Measurements from ENCODE around the gene TCFL5.

The TCFL5 gene

GRCh38 chr20:62892348-62893304 is 31.0 kb upstream of the TCFL5 start:
- Histone ChIP-seq H3K4me3 (ENCODE audit: low read depth, low read length) (no peak overlapping the region), H3K27ac (no peak overlapping the region), H2AFZ (no peak overlapping the region), H3K36me3 (ENCODE audit: control insufficient read depth, insufficient read depth, low read length) (no peaks in the 10 kb centered on the region), H3K4me1 (no peaks in the 10 kb centered on the region), H3K9me3 (ENCODE audit: control insufficient read depth, low read length) (no peaks in the 10 kb centered on the region), H3K9ac (no peak overlapping the region), H3K27me3 (ENCODE audit: control insufficient read depth, insufficient read depth, low read length) (no peaks in the 10 kb centered on the region), H3K4me2 (ENCODE audit: low read length) (no peak overlapping the region), H3K79me2 (peaks cover 2% of the 10 kb centered on the region)
- no peak for TF ChIP-seq CTCF (IDR thresholded peaks at IDR 0.05)

- Histone ChIP-seq H3K27ac (no peak overlapping the region), H3K9ac (no peak overlapping the region), H3K79me2 (peaks cover 2% of the 10 kb centered on the region), H3K27me3 (ENCODE audit: control insufficient read depth, insufficient read depth, low read length) (no peaks in the 10 kb centered on the region), H3K4me2 (ENCODE audit: low read length) (no peak overlapping the region), H3K4me3 (ENCODE audit: low read depth, low read length) (no peak overlapping the region), H3K4me1 (no peaks in the 10 kb centered on the region), H3K9me3 (ENCODE audit: control insufficient read depth, low read length) (no peaks in the 10 kb centered on the region), H3K36me3 (ENCODE audit: control insufficient read depth, insufficient read depth, low read length) (no peaks in the 10 kb centered on the region), H2AFZ (no peak overlapping the region)
- no peak for TF ChIP-seq CTCF (IDR thresholded peaks at IDR 0.05)
These were observed 29.5 kb upstream of the TCFL5 start for GRCh38 chr20:62891111-62891510.

GRCh38 chr20:62890444-62890843 is 28.8 kb upstream of the TCFL5 start:
- H3K27me3 ChIP-seq (ENCODE audit: control insufficient read depth, insufficient read depth, low read length), result no peaks in the 10 kb centered on the region
- H3K79me2 ChIP-seq, result peaks cover 2% of the 10 kb centered on the region
- no peaks in the 10 kb centered on the region for H3K4me1 ChIP-seq
- no peak overlapping the region for H3K9ac ChIP-seq
- no peak overlapping the region for H3K27ac ChIP-seq
- H3K9me3 ChIP-seq (ENCODE audit: control insufficient read depth, low read length), result no peaks in the 10 kb centered on the region
- no peak for TF ChIP-seq CTCF (IDR thresholded peaks at IDR 0.05)
- no peak overlapping the region for H2AFZ ChIP-seq
- no peak overlapping the region for H3K4me3 ChIP-seq (ENCODE audit: low read depth, low read length)
- H3K4me2 ChIP-seq (ENCODE audit: low read length), result no peak overlapping the region
- H3K36me3 ChIP-seq (ENCODE audit: control insufficient read depth, insufficient read depth, low read length), result no peaks in the 10 kb centered on the region

- Histone ChIP-seq H3K4me2 (ENCODE audit: low read length) (no peak overlapping the region), H3K9ac (no peak overlapping the region), H2AFZ (no peak overlapping the region), H3K9me3 (ENCODE audit: control insufficient read depth, low read length) (no peaks in the 10 kb centered on the region), H3K4me3 (ENCODE audit: low read depth, low read length) (no peak overlapping the region), H3K27ac (no peak overlapping the region), H3K4me1 (no peaks in the 10 kb centered on the region), H3K36me3 (ENCODE audit: control insufficient read depth, insufficient read depth, low read length) (no peaks in the 10 kb centered on the region), H3K27me3 (ENCODE audit: control insufficient read depth, insufficient read depth, low read length) (no peaks in the 10 kb centered on the region), H3K79me2 (peaks cover 2% of the 10 kb centered on the region)
- TF ChIP-seq CTCF (IDR thresholded peaks at IDR 0.05), result no peak
These were observed 28.2 kb upstream of the TCFL5 start for GRCh38 chr20:62889871-62890270.

GRCh38 chr20:62889411-62889810 is 27.8 kb upstream of the TCFL5 start:
- Histone ChIP-seq H2AFZ (no peak overlapping the region), H3K9me3 (ENCODE audit: control insufficient read depth, low read length) (no peaks in the 10 kb centered on the region), H3K4me1 (no peaks in the 10 kb centered on the region), H3K4me3 (ENCODE audit: low read depth, low read length) (no peak overlapping the region), H3K9ac (no peak overlapping the region), H3K36me3 (ENCODE audit: control insufficient read depth, insufficient read depth, low read length) (no peaks in the 10 kb centered on the region), H3K79me2 (peaks cover 2% of the 10 kb centered on the region), H3K27ac (no peak overlapping the region), H3K4me2 (ENCODE audit: low read length) (no peak overlapping the region), H3K27me3 (ENCODE audit: control insufficient read depth, insufficient read depth, low read length) (no peaks in the 10 kb centered on the region)
- TF ChIP-seq CTCF (IDR thresholded peaks at IDR 0.05), result no peak

All from parathyroid adenoma (tissue), 2 donors.